Hepatocyte (in vitro differentiated cells): ENCODE results near the gene IL13.

Experiments
- EZH2 ChIP-seq: fragments of 200-600 bp; sonication (generic); IDR thresholded peaks from 2 replicates; pipeline ENCODE4 v1.6.1; 2016; ENCODE audit warnings: antibody characterized with exemption, mild to moderate bottlenecking, borderline replicate concordance
- EZH2phosphoT487 ChIP-seq: fragments of 200-600 bp; sonication (generic); IDR thresholded peaks from one replicate; pipeline ENCODE4 v1.6.1; 2018; ENCODE audit warnings: antibody characterized with exemption, mild to moderate bottlenecking, low read depth, moderate library complexity; ENCODE audit not compliant: unreplicated experiment, severe bottlenecking
- TF ChIP-seq, protein P1 (sequence below): fragments of 200-600 bp; sonication (generic); IDR thresholded peaks from 2 replicates; pipeline ENCODE4 v1.5.1; 2016; ENCODE audit warnings: antibody characterized with exemption, mild to moderate bottlenecking; ENCODE audit not compliant: poor library complexity

- TF ChIP-seq EZH2: no peak
- TF ChIP-seq, protein P1, sequence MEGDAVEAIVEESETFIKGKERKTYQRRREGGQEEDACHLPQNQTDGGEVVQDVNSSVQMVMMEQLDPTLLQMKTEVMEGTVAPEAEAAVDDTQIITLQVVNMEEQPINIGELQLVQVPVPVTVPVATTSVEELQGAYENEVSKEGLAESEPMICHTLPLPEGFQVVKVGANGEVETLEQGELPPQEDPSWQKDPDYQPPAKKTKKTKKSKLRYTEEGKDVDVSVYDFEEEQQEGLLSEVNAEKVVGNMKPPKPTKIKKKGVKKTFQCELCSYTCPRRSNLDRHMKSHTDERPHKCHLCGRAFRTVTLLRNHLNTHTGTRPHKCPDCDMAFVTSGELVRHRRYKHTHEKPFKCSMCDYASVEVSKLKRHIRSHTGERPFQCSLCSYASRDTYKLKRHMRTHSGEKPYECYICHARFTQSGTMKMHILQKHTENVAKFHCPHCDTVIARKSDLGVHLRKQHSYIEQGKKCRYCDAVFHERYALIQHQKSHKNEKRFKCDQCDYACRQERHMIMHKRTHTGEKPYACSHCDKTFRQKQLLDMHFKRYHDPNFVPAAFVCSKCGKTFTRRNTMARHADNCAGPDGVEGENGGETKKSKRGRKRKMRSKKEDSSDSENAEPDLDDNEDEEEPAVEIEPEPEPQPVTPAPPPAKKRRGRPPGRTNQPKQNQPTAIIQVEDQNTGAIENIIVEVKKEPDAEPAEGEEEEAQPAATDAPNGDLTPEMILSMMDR: no peak
- no peak for TF ChIP-seq EZH2phosphoT487
These were observed 13.8 kb upstream of the IL13 start for GRCh38 chr5:132644177-132644576.
